Psoas muscle (tissue), 8 donors: ENCODE data around the gene SHE. TPM values are rescaled to one million over a fixed set of nuclear protein-coding genes. Genes with fewer than 3 reads are reported as not detected.

Source experiments
- ATAC-seq, 4 donors: fragments of 200-7000 bp; cut with Tn5 transposase; one replicate each; pipeline ENCODE4 v1.9.1; 2020; ENCODE audit warnings: moderate library complexity in 3 of 4, mild to moderate bottlenecking in 2 of 4
- DNase-seq, 2 donors: peaks; one replicate each; pipeline ENCODE4 v3.0.0-alpha.2; 2020
- H3K27ac ChIP-seq: fragments of 200-600 bp; one replicate; pipeline ENCODE4 v1.8.0; 2022
- H3K27me3 ChIP-seq, 3 donors: fragments of 200-600 bp in 1 of 3; one replicate each; pipeline versions ENCODE4 v1.6.1 to v1.8.0; 2013 to 2022; ENCODE audit warnings: low read length in 2 of 3, mild to moderate bottlenecking in 2 of 3, moderate library complexity in 1 of 3; ENCODE audit not compliant: insufficient read depth in 3 of 3
- H3K36me3 ChIP-seq, 2 donors: fragments of 200-600 bp in 1 of 2; one replicate each; pipeline versions ENCODE4 v1.6.1 to v1.8.0; 2013 to 2022; ENCODE audit warnings: low read depth in 1 of 2, mild to moderate bottlenecking in 1 of 2, moderate library complexity in 1 of 2; ENCODE audit not compliant: insufficient read depth in 1 of 2
- H3K4me1 ChIP-seq: fragments of 200-600 bp; one replicate; pipeline ENCODE4 v1.8.0; 2022
- H3K4me3 ChIP-seq: fragments of 200-600 bp; one replicate; pipeline ENCODE4 v1.8.0; 2022; ENCODE audit warnings: mild to moderate bottlenecking
- H3K9me3 ChIP-seq: fragments of 200-600 bp; one replicate; pipeline ENCODE4 v1.8.0; 2022
- CTCF ChIP-seq: fragments of 200-600 bp; IDR thresholded peaks from one replicate; pipeline ENCODE4 v1.8.0; 2022; ENCODE audit warnings: antibody characterized with exemption
- WGBS, 3 donors: extraction: QIAGEN DNeasy Blood & Tissue Kit; methylation state at CpG; one replicate each; pipeline versions ENCODE4 v1.1.6 to v1.1.7; 2013; 5-methylcytosine and 5-hydroxymethylcytosine counted together
- intact Hi-C, 2 donors: fragments of 100-400 bp; cut with DNase I; formaldehyde crosslinking; loops; one replicate each; pipeline versions ENCODE4 v1.11.0 to v1.14.2; 2022
- polyA plus RNA-seq, 3 donors: library from polyadenylated mRNA; stranded (reverse); fragments of 200-250 nt; gene quantifications; one replicate each; pipeline ENCODE4 v1.2.3, GENCODE V29; 2013
- total RNA-seq, 4 donors: library from RNA; stranded (reverse); fragmentation: NEBNext Ultra II Directional in 2 of 4; extraction: Animal tissue kit (Norgen Biotek cat#: 25700) in 2 of 4; gene quantifications; one replicate each; pipeline versions ENCODE4 v1.2.1 to v1.2.4, GENCODE V29; 2021 to 2023
- donor health status: healthy with polysubstance abuse.
- donor health status: DM: no; HTN: no; CAD: no; lungs with moderate emphysema.
- donor health status: Bipolar disorder and iron deficiency.
- donor health status: healthy.
- donor health status: DM: yes; HTN: yes; CAD: no.
- donor health status: DM: no; HTN: no; CAD: no.
- donor health status: DM: no; HTN: no; CAD: no.
- donor health status: DM: yes; HTN: yes; CAD: no.

Gene SHE
- total and polyA plus RNA-seq, 7 donors: 4.0 to 7.4 (median 6.2) TPM

GRCh38 chr1:154529308-154529707 lies 27.1 kb upstream of the SHE start:
- TF ChIP-seq CTCF: no peak
- no peak for ATAC-seq
- intact Hi-C loops: no loop called here
- no peaks in the 10 kb centered on the region for H3K4me1 ChIP-seq
- H3K9me3 ChIP-seq: no peaks in the 10 kb centered on the region
- no peaks in the 10 kb centered on the region for H3K36me3 ChIP-seq
- no peak overlapping the region for H3K4me3 ChIP-seq
- H3K27me3 ChIP-seq: no peaks in the 10 kb centered on the region
- no peak overlapping the region for H3K27ac ChIP-seq
- WGBS, 3 donors: 92 to 98% (median 97%) methylated on average over 6 of the region's 6 CpGs
- no peak for DNase-seq

GRCh38 chr1:154527192-154527591 lies 25.0 kb upstream of the SHE start:
- ATAC-seq (no peak), DNase-seq (no peak)
- Histone ChIP-seq H3K9me3 (no peaks in the 10 kb centered on the region), H3K27me3 (peaks cover 0 to 7% (median 0%) of the 10 kb centered on the region in 3 donors), H3K27ac (no peak overlapping the region), H3K4me3 (no peak overlapping the region), H3K4me1 (no peaks in the 10 kb centered on the region), H3K36me3 (no peaks in the 10 kb centered on the region)
- TF ChIP-seq CTCF: no peak
- intact Hi-C loops: no loop called here
- WGBS, 3 donors: 61 to 70% (median 64%) methylated on average over 6 of the region's 6 CpGs

GRCh38 chr1:154524881-154525280 lies 22.7 kb upstream of the SHE start:
- TF ChIP-seq CTCF: no peak
- ATAC-seq: no peak
- H3K4me1 ChIP-seq: no peaks in the 10 kb centered on the region
- H3K27ac ChIP-seq: no peak overlapping the region
- DNase-seq: no peak
- no peaks in the 10 kb centered on the region for H3K9me3 ChIP-seq
- H3K27me3 ChIP-seq: peaks cover 0 to 7% (median 0%) of the 10 kb centered on the region in 3 donors
- H3K4me3 ChIP-seq: no peak overlapping the region
- intact Hi-C loops: loop anchor here in 1 of 2 donors (5.0 kb wide), 1 partner anchor 38 kb away; no protein-coding TSS in a partner anchor
- H3K36me3 ChIP-seq: no peaks in the 10 kb centered on the region

- Histone ChIP-seq H3K27ac (no peak overlapping the region), H3K36me3 (no peaks in the 10 kb centered on the region), H3K9me3 (no peaks in the 10 kb centered on the region), H3K4me1 (no peaks in the 10 kb centered on the region), H3K4me3 (no peak overlapping the region), H3K27me3 (peaks cover 0 to 17% (median 0%) of the 10 kb centered on the region in 3 donors)
- intact Hi-C loops: loop anchor here in 1 of 2 donors (5.0 kb wide), 1 partner anchor 34 kb away; no protein-coding TSS in a partner anchor
- WGBS, 3 donors: 45 to 50% (median 48%) methylated on average over 3 of the region's 3 CpGs
- DNase-seq (no peak), ATAC-seq (no peak)
- no peak for TF ChIP-seq CTCF
Observed at GRCh38 chr1:154521695-154522094, 19.5 kb upstream of the SHE start.

GRCh38 chr1:154520333-154520732 lies 18.1 kb upstream of the SHE start:
- H3K4me1 ChIP-seq: no peaks in the 10 kb centered on the region
- DNase-seq (no peak), ATAC-seq (no peak)
- H3K4me3 ChIP-seq: no peak overlapping the region
- no peak overlapping the region for H3K27ac ChIP-seq
- 43 to 61% (median 47%) methylated on average over 3 of the region's 3 CpGs for WGBS, 3 donors
- peaks cover 0 to 17% (median 0%) of the 10 kb centered on the region in 3 donors for H3K27me3 ChIP-seq
- no peaks in the 10 kb centered on the region for H3K36me3 ChIP-seq
- H3K9me3 ChIP-seq: no peaks in the 10 kb centered on the region
- intact Hi-C loops: loop anchor here in 1 of 2 donors (5.0 kb wide), 1 partner anchor 33 kb away; no protein-coding TSS in a partner anchor
- TF ChIP-seq CTCF: no peak
